Peyer's patch (tissue), 4 donors: ENCODE measurements around the gene KCNQ1OT1.

Experiments
- POLR2A ChIP-seq, 2 donors: fragments of 450-650 bp; IDR thresholded peaks; one replicate each; pipeline ENCODE4 v1.5.1; 2017; ENCODE audit warnings: antibody characterized with exemption in 2 of 2, mild to moderate bottlenecking in 2 of 2, moderate library complexity in 2 of 2
- TF ChIP-seq, protein P1 (sequence below), 6 experiments: fragments of 450-650 bp in 4 of 6; fragments of 200-600 bp in 2 of 6; sonication (generic) in 1 of 6; IDR thresholded peaks; one replicate each; pipeline ENCODE4 v1.5.1; 2017 to 2019; ENCODE audit warnings: antibody characterized with exemption in 6 of 6, mild to moderate bottlenecking in 3 of 6, moderate library complexity in 1 of 6

DNA sequence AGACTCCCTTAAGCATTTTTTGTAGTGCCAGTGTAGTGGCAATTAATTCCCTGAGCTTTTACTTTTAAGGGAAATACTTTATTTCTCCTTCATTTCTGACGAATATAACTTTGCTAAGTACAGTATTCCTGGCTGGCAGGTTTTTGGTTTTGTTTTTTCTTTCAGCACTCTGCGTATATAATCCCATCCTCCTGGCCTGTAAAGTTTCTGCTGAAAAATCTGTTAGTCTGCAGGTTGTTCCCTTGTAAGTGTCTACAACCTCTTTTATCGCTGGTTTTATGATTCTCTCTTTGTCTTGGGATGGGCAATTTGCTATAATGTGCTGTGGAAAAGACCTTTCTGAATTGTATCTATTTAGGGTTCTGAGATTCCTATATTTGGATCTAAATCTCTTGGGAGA lies 56.0 kb downstream of the KCNQ1OT1 start:
- TF ChIP-seq, protein P1, sequence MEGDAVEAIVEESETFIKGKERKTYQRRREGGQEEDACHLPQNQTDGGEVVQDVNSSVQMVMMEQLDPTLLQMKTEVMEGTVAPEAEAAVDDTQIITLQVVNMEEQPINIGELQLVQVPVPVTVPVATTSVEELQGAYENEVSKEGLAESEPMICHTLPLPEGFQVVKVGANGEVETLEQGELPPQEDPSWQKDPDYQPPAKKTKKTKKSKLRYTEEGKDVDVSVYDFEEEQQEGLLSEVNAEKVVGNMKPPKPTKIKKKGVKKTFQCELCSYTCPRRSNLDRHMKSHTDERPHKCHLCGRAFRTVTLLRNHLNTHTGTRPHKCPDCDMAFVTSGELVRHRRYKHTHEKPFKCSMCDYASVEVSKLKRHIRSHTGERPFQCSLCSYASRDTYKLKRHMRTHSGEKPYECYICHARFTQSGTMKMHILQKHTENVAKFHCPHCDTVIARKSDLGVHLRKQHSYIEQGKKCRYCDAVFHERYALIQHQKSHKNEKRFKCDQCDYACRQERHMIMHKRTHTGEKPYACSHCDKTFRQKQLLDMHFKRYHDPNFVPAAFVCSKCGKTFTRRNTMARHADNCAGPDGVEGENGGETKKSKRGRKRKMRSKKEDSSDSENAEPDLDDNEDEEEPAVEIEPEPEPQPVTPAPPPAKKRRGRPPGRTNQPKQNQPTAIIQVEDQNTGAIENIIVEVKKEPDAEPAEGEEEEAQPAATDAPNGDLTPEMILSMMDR (IDR thresholded peaks at IDR 0.05), result no peak
- no peak for TF ChIP-seq POLR2A (IDR thresholded peaks at IDR 0.05)
